GM21576 (cell line): ENCODE data around the gene DACT1.

Experiments
- ATAC-seq: cut with Tn5 transposase; IDR thresholded peaks from one replicate; pipeline ENCODE4 v1.9.1; 2021; ENCODE audit warnings: mild to moderate bottlenecking, moderate library complexity; ENCODE audit not compliant: unreplicated experiment

Gene DACT1

GRCh38 chr14:58665773-58666500, 28.2 kb downstream of the DACT1 start:
- ATAC-seq = no peak

GRCh38 chr14:58666737-58667136, 29.0 kb downstream of the DACT1 start:
- no peak for ATAC-seq

GRCh38 chr14:58667900-58668299, 30.1 kb downstream of the DACT1 start:
- ATAC-seq = no peak

GRCh38 chr14:58668848-58669480, 31.2 kb downstream of the DACT1 start:
- ATAC-seq = no peak

GRCh38 chr14:58669556-58670200, 31.9 kb downstream of the DACT1 start:
- ATAC-seq = no peak

- ATAC-seq = no peak
These were observed 33.3 kb downstream of the DACT1 start for GRCh38 chr14:58671024-58671423.

GRCh38 chr14:58671436-58671835, 33.7 kb downstream of the DACT1 start:
- no peak for ATAC-seq

- no peak for ATAC-seq
These were observed 36.0 kb downstream of the DACT1 start for GRCh38 chr14:58673722-58674121.

- ATAC-seq = no peak
These were observed 39.2 kb downstream of the DACT1 start for GRCh38 chr14:58677001-58677400.

- ATAC-seq = no peak
These were observed 39.8 kb downstream of the DACT1 start for GRCh38 chr14:58677517-58677916.

GRCh38 chr14:58677996-58678395, 40.2 kb downstream of the DACT1 start:
- no peak for ATAC-seq

- no peak for ATAC-seq
These were observed 42.9 kb downstream of the DACT1 start for GRCh38 chr14:58680698-58681097.

- no peak for ATAC-seq
These were observed 49.6 kb downstream of the DACT1 start for GRCh38 chr14:58687232-58687795.

- ATAC-seq = no peak
These were observed 53.2 kb downstream of the DACT1 start for GRCh38 chr14:58690801-58691516.

GRCh38 chr14:58693048-58693447, 55.3 kb downstream of the DACT1 start:
- ATAC-seq = no peak

GRCh38 chr14:58695514-58695913, 57.8 kb downstream of the DACT1 start:
- no peak for ATAC-seq

GRCh38 chr14:58697266-58697929, 59.6 kb downstream of the DACT1 start:
- no peak for ATAC-seq
